Natural killer cell (primary cell): Measurements from ENCODE around the gene SLC39A11. TPM values are rescaled to one million over a fixed set of nuclear protein-coding genes. Genes with fewer than 3 reads are reported as not detected.

Experiments used
- ATAC-seq, 3 donors: fragments of 150-1000 bp in 2 of 3; fragments of 200-7000 bp in 1 of 3; cut with Tn5 transposase; 1 replicate in 1 of 3; 2 replicates in 2 of 3; pipeline ENCODE4 v1.10.0; 2021; ENCODE audit warnings: mild to moderate bottlenecking in 2 of 3, moderate library complexity in 2 of 3
- DNase-seq, 2 donors: peaks; one replicate each; pipeline versions ENCODE4 v3.0.0 to v3.0.0-alpha.2; 2013 to 2021; ENCODE audit warnings: mixed read lengths in 1 of 2
- H3K27ac ChIP-seq: one replicate; pipeline ENCODE4 v1.5.1; 2013; ENCODE audit warnings: mild to moderate bottlenecking, low read length
- H3K27me3 ChIP-seq: one replicate; pipeline ENCODE4 v1.6.1; 2013; ENCODE audit warnings: low read length; ENCODE audit not compliant: control insufficient read depth, insufficient read depth
- H3K36me3 ChIP-seq: one replicate; pipeline ENCODE4 v1.6.1; 2013; ENCODE audit warnings: low read length; ENCODE audit not compliant: control insufficient read depth, insufficient read depth
- H3K4me1 ChIP-seq: one replicate; pipeline ENCODE4 v1.6.1; 2013; ENCODE audit warnings: low read length; ENCODE audit not compliant: control insufficient read depth, insufficient read depth
- H3K4me3 ChIP-seq: one replicate; pipeline ENCODE4 v1.5.1; 2013; ENCODE audit warnings: low read length
- H3K9me3 ChIP-seq: one replicate; pipeline ENCODE4 v1.6.1; 2013; ENCODE audit warnings: low read length; ENCODE audit not compliant: control insufficient read depth, insufficient read depth
- H3K27ac Mint-ChIP-seq, 2 donors: one replicate each; pipeline ENCODE4 v1.8.0; 2022; ENCODE audit warnings: mild to moderate bottlenecking in 2 of 2, mixed read lengths in 2 of 2, moderate library complexity in 1 of 2
- H3K27me3 Mint-ChIP-seq, 2 donors: one replicate each; pipeline ENCODE4 v1.8.0; 2022; ENCODE audit warnings: low read depth in 2 of 2, mixed read lengths in 2 of 2
- H3K36me3 Mint-ChIP-seq: one replicate; pipeline ENCODE4 v1.8.0; 2022; ENCODE audit warnings: mixed read lengths
- H3K4me1 Mint-ChIP-seq, 2 donors: one replicate each; pipeline ENCODE4 v1.8.0; 2022; ENCODE audit warnings: mixed read lengths in 2 of 2
- H3K4me3 Mint-ChIP-seq: one replicate; pipeline ENCODE4 v1.8.0; 2022; ENCODE audit warnings: mild to moderate bottlenecking, moderate library complexity, mixed read lengths
- H3K9me3 Mint-ChIP-seq, 2 donors: one replicate each; pipeline ENCODE4 v1.8.0; 2022; ENCODE audit warnings: mixed read lengths in 2 of 2
- CTCF ChIP-seq: fragments of 200-600 bp; IDR thresholded peaks from one replicate; pipeline ENCODE4 v1.8.0; 2022; ENCODE audit warnings: antibody characterized with exemption
- WGBS: methylation state at CpG from one replicate; pipeline ENCODE4 v1.1.7; 2013; ENCODE audit warnings: missing lambda C conversion rate; ENCODE audit not compliant: insufficient coverage; 5-methylcytosine and 5-hydroxymethylcytosine counted together
- intact Hi-C: fragments of 100-400 bp; cut with micrococcal nuclease; formaldehyde crosslinking; loops from one replicate; pipeline ENCODE4 v1.14.2; 2022
- total RNA-seq, 4 donors: library from RNA; stranded (reverse); fragments of 120-200 nt in 1 of 4; gene quantifications; one replicate each; pipeline versions ENCODE4 v1.2.3 to v1.2.4, GENCODE V29; 2013 to 2022

The SLC39A11 gene
- total RNA-seq, 3 donors from 2014 or later (not counting 1 experiment from before 2014, with no cell fraction given) = 32.6 to 44.9 (median 39.4) TPM

GRCh38 chr17:72693151-72693878 lies 399.2 kb downstream of the SLC39A11 start:
- TF ChIP-seq CTCF = no peak
- intact Hi-C loops = no loop called here
- Histone ChIP-seq H3K4me1 (no peaks in the 10 kb centered on the region), H3K27ac (no peak overlapping the region), H3K27me3 (no peaks in the 10 kb centered on the region), H3K36me3 (no peaks in the 10 kb centered on the region), H3K4me3 (no peak overlapping the region), H3K9me3 (no peaks in the 10 kb centered on the region)
- 96% methylated on average over 13 of the region's 15 CpGs for WGBS
- no peak for ATAC-seq
- no peak overlapping the region for H3K27ac Mint-ChIP-seq
- no peaks in the 10 kb centered on the region for H3K4me1 Mint-ChIP-seq
- no peak for DNase-seq
- H3K27me3 Mint-ChIP-seq = no peaks in the 10 kb centered on the region
- H3K9me3 Mint-ChIP-seq = no peaks in the 10 kb centered on the region
- H3K4me3 Mint-ChIP-seq = no peak overlapping the region
- no peaks in the 10 kb centered on the region for H3K36me3 Mint-ChIP-seq

- DNase-seq (no peak), ATAC-seq (no peak)
- Mint-ChIP-seq H3K4me1 (no peaks in the 10 kb centered on the region), H3K27ac (no peak overlapping the region), H3K9me3 (no peaks in the 10 kb centered on the region), H3K27me3 (no peaks in the 10 kb centered on the region), H3K36me3 (no peaks in the 10 kb centered on the region), H3K4me3 (no peak overlapping the region)
- no peaks in the 10 kb centered on the region for H3K36me3 ChIP-seq
- no peaks in the 10 kb centered on the region for H3K9me3 ChIP-seq
- 97% methylated on average over 2 of the region's 2 CpGs for WGBS
- no peak overlapping the region for H3K27ac ChIP-seq
- TF ChIP-seq CTCF = no peak
- H3K4me1 ChIP-seq = no peaks in the 10 kb centered on the region
- H3K4me3 ChIP-seq = no peak overlapping the region
- H3K27me3 ChIP-seq = no peaks in the 10 kb centered on the region
- intact Hi-C loops = no loop called here
Observed at GRCh38 chr17:72692676-72693075, 399.8 kb downstream of the SLC39A11 start.

GRCh38 chr17:72691586-72691985 lies 400.9 kb downstream of the SLC39A11 start:
- H3K27ac Mint-ChIP-seq = no peak overlapping the region
- no peaks in the 10 kb centered on the region for H3K4me1 Mint-ChIP-seq
- Histone ChIP-seq H3K4me1 (no peaks in the 10 kb centered on the region), H3K9me3 (no peaks in the 10 kb centered on the region), H3K4me3 (no peak overlapping the region), H3K27ac (no peak overlapping the region), H3K27me3 (no peaks in the 10 kb centered on the region), H3K36me3 (no peaks in the 10 kb centered on the region)
- intact Hi-C loops = no loop called here
- 100% methylated on average over 3 of the region's 4 CpGs for WGBS
- no peaks in the 10 kb centered on the region for H3K27me3 Mint-ChIP-seq
- TF ChIP-seq CTCF = no peak
- no peaks in the 10 kb centered on the region for H3K36me3 Mint-ChIP-seq
- H3K9me3 Mint-ChIP-seq = no peaks in the 10 kb centered on the region
- H3K4me3 Mint-ChIP-seq = no peak overlapping the region
- DNase-seq = no peak
- ATAC-seq = no peak

- Histone ChIP-seq H3K36me3 (no peaks in the 10 kb centered on the region), H3K27me3 (no peaks in the 10 kb centered on the region), H3K9me3 (no peaks in the 10 kb centered on the region), H3K27ac (no peak overlapping the region), H3K4me1 (no peaks in the 10 kb centered on the region), H3K4me3 (no peak overlapping the region)
- Mint-ChIP-seq H3K36me3 (no peaks in the 10 kb centered on the region), H3K27me3 (no peaks in the 10 kb centered on the region), H3K27ac (no peak overlapping the region), H3K4me1 (no peaks in the 10 kb centered on the region), H3K4me3 (no peak overlapping the region), H3K9me3 (no peaks in the 10 kb centered on the region)
- no peak for DNase-seq
- ATAC-seq = no peak
- intact Hi-C loops = no loop called here
- no peak for TF ChIP-seq CTCF
- 63% methylated on average over 1 of the region's 3 CpGs for WGBS
Observed at GRCh38 chr17:72691017-72691416, 401.5 kb downstream of the SLC39A11 start.
